Activated CD4-positive, alpha-beta memory T cell treated with anti-CD3 and anti-CD28 coated beads, Interleukin-2, amount 10 ng/mL, durations not matched to agents 7 days and 5 days (primary cell): ENCODE data around the gene ODF2. TPM values are rescaled to one million over a fixed set of nuclear protein-coding genes. Genes with fewer than 3 reads are reported as not detected.
A peak's percentile ranks its signal among the peaks of the same experiment; 100 is the strongest.
"Not testable (repeated sequence)": the region's sequence is repeated elsewhere in the genome, so short reads cannot be mapped to it uniquely, and the experiment has no call there.

Source experiments
- CTCF ChIA-PET: fragments of 350-600 bp; sonication (Branson Sonifier 250); formaldehyde crosslinking; loops from one replicate; lab custom pipeline; 2021; ENCODE audit warnings: antibody characterized with exemption, inconsistent platforms; lab: Charles Lee
- POLR2A ChIA-PET: fragments of 350-600 bp; sonication (Branson Sonifier 250); formaldehyde crosslinking; loops from one replicate; lab custom pipeline; 2021; ENCODE audit warnings: antibody characterized with exemption; lab: Charles Lee
- DNase-seq: peaks from one replicate; pipeline ENCODE4 v3.0.0-alpha.2; 2020
- H3K27ac Mint-ChIP-seq: one replicate; pipeline ENCODE4 v1.8.0; 2021; ENCODE audit warnings: mild to moderate bottlenecking, mixed read lengths
- H3K27me3 Mint-ChIP-seq: one replicate; pipeline ENCODE4 v1.8.0; 2021; ENCODE audit warnings: mixed read lengths
- H3K36me3 Mint-ChIP-seq: one replicate; pipeline ENCODE4 v1.8.0; 2021; ENCODE audit warnings: low read depth, mixed read lengths
- H3K4me1 Mint-ChIP-seq: one replicate; pipeline ENCODE4 v1.8.0; 2021; ENCODE audit warnings: mixed read lengths
- H3K4me3 Mint-ChIP-seq: one replicate; pipeline ENCODE4 v1.8.0; 2021; ENCODE audit warnings: mild to moderate bottlenecking, mixed read lengths
- H3K9me3 Mint-ChIP-seq: one replicate; pipeline ENCODE4 v1.8.0; 2021; ENCODE audit warnings: mixed read lengths
- total RNA-seq, 2 experiments: library from RNA; stranded (reverse); gene quantifications; one replicate each; pipeline ENCODE4 v1.2.3, GENCODE V29; 2021

Gene ODF2
- total RNA-seq = 10 to 100 TPM; 54.5 to 58.5 TPM

- POLR2A ChIA-PET = interaction anchor here (0.5 to 1.3 kb wide), 5 partner anchors 10 to 270 kb away, joined by 3 to 4 read pairs (median 3); no protein-coding TSS in a partner anchor
- H3K36me3 Mint-ChIP-seq = peaks cover 22% of the 10 kb centered on the region
Observed at GRCh38 chr9:128455849-128456612, at the start of gene ODF2. Gene ODF2 (plus strand): TSS chr9:128456006. CDS start chr9:128456092, 86 bp downstream.

DNA sequence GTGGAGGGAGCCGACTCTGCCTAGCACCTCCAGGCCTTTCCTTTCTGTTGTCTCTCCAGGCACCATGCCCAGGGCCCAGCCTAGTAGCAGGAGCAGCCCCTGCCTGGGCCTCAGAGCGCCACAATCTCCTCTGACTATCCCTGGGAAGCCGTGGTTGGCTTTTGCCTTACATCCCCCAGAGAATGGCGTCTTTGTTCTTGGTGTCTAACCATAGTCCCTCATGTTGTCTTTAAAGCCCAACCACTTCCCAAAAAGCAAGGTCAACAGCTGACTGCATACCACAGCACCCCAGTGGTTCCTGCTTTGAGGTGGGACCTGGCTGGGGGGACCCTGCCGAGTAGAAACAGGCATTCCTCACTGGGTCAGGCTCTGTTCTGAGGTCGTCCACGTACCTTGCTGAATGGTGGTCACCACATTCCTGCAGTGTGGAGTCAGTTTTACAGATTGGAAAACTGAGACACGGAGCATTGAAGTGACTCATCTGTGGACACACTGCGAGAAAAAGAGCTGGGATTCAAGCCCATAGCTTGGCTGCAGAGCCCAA is 48.9 kb upstream of the ODF2 start:
- DNase-seq = no peak
- Mint-ChIP-seq H3K36me3 (no peaks in the 10 kb centered on the region), H3K9me3 (no peaks in the 10 kb centered on the region), H3K27me3 (peaks cover 34% of the 10 kb centered on the region), H3K27ac (no peak overlapping the region), H3K4me3 (no peak overlapping the region), H3K4me1 (no peaks in the 10 kb centered on the region)
- ChIA-PET CTCF (interaction anchor here (1.5 to 1.8 kb wide), 2 partner anchors 13 to 45 kb away, joined by 4 to 9 read pairs; no protein-coding TSS in a partner anchor), POLR2A (no interaction called here)

More at GRCh38 chr9:128455849-128456612, at the start of gene ODF2:
- CTCF ChIA-PET = interaction anchor here (0.6 to 1.3 kb wide), 4 partner anchors 17 to 1325 kb away, joined by 4 read pairs; no protein-coding TSS in a partner anchor
- Mint-ChIP-seq H3K9me3 (no peaks in the 10 kb centered on the region), H3K27ac (peak within 1 kb of the TSS; percentile 92), H3K27me3 (peaks cover 7% of the 10 kb centered on the region), H3K4me3 (peak within 1 kb of the TSS; percentile 92), H3K4me1 (peaks cover 26% of the 10 kb centered on the region)
- DNase-seq = peak; percentile 99

DNA sequence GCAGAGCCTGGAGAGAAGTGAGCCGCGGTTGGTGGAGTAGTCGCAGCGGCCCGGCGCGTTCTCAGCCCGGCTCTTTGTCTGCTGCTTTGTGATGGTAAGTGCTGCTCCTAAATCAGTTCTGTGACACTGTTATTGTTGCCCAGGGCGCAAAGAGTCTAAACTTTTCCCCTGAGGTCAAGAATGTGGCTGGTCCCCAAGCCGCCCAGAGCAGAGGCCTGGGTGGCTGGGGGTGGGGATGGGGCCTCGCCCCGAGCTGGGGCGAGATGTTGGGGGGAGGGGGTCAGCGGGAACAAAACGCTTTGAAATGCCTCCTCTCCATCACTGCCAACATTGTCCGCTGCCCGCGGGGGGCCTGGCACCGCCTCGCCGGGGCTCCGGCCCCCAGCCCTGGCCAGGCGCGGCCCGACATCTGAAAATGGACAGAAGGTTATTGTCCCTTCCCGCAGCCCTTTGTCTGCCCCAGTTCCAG is 46.8 kb upstream of the ODF2 start:
- Mint-ChIP-seq H3K9me3 (no peaks in the 10 kb centered on the region), H3K36me3 (no peaks in the 10 kb centered on the region)
- CTCF ChIA-PET = interaction anchor here (1.3 to 3.4 kb wide), 2 partner anchors 11 to 47 kb away, joined by 6 to 12 read pairs; no protein-coding TSS in a partner anchor

DNA sequence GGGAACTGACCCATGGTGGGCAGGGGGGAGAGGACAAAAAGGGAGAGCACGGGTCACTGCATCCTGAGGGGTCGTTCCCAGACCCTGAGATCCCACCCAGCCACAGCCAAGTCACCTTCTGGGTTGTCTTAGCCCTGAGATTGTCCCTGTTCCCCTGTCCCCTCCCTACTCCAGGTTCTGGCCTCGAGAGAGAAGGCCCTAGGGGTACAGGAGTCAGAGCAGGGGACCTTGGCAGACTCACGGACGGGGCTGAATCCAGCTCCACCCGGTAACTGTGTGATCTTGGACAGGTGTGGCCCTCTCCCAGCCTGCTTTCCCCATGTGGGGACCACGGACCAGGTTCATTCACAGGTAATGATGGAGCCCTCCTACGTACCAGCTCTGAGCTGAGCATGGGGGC is 46.4 kb upstream of the ODF2 start:
- peaks cover 34% of the 10 kb centered on the region for H3K27me3 Mint-ChIP-seq
- peaks cover 2% of the 10 kb centered on the region for H3K4me1 Mint-ChIP-seq
- no peak overlapping the region for H3K4me3 Mint-ChIP-seq
- H3K9me3 Mint-ChIP-seq = no peaks in the 10 kb centered on the region
- ChIA-PET POLR2A (no interaction called here), CTCF (interaction anchor here (1.3 to 3.4 kb wide), 2 partner anchors 10 to 47 kb away, joined by 6 to 12 read pairs; no protein-coding TSS in a partner anchor)
- H3K27ac Mint-ChIP-seq = no peak overlapping the region
- H3K36me3 Mint-ChIP-seq = no peaks in the 10 kb centered on the region
- no peak for DNase-seq

More for the DNA sequence above, 46.8 kb upstream of the ODF2 start:
- Mint-ChIP-seq H3K27me3 (peaks cover 33% of the 10 kb centered on the region), H3K4me3 (no peak overlapping the region), H3K4me1 (peaks cover 2% of the 10 kb centered on the region), H3K27ac (no peak overlapping the region)
- POLR2A ChIA-PET = no interaction called here
- no peak for DNase-seq

DNA sequence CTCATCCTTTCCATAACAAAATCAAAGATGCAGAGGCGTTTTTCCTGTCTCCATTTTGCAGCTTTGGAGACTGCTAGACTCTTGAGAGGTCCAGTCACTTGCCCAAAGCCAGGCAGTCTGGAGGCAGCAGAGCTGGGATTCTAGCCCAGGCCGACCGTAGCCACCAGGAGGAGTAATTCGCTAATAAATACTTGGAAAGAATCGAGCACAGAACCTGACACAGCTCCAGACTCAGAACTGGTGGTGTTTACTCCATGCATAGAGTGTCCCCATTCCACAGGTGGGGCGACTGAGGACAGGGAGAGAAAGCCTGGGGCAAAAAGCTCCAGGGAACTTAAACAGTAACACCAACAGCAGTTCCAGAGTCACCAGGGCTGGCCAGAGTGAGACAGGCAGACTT is 45.8 kb upstream of the ODF2 start:
- ChIA-PET CTCF (interaction anchor here (0.6 to 3.4 kb wide), 3 partner anchors 10 to 48 kb away, joined by 3 to 12 read pairs (median 6); no protein-coding TSS in a partner anchor), POLR2A (interaction anchor here (2.0 kb wide), 1 partner anchor 11 kb away, joined by 6 read pairs; the partner anchor contains the start of gene CERCAM)
- DNase-seq = no peak
- Mint-ChIP-seq H3K9me3 (no peaks in the 10 kb centered on the region), H3K27ac (no peak overlapping the region), H3K4me1 (peaks cover 2% of the 10 kb centered on the region), H3K36me3 (no peaks in the 10 kb centered on the region), H3K4me3 (no peak overlapping the region), H3K27me3 (peaks cover 39% of the 10 kb centered on the region)

GRCh38 chr9:128411364-128412119 is 44.3 kb upstream of the ODF2 start:
- H3K4me3 Mint-ChIP-seq = no peak overlapping the region
- peaks cover 49% of the 10 kb centered on the region for H3K27me3 Mint-ChIP-seq
- H3K4me1 Mint-ChIP-seq = peaks cover 2% of the 10 kb centered on the region
- no peaks in the 10 kb centered on the region for H3K9me3 Mint-ChIP-seq
- no peak overlapping the region for H3K27ac Mint-ChIP-seq
- H3K36me3 Mint-ChIP-seq = no peaks in the 10 kb centered on the region
- ChIA-PET POLR2A (interaction anchor here (1.0 to 2.0 kb wide), 3 partner anchors 9 to 50 kb away, joined by 3 to 6 read pairs (median 4); partner anchors contain the start of gene CERCAM), CTCF (interaction anchor here (1.2 to 3.4 kb wide), 3 partner anchors 8 to 49 kb away, joined by 3 to 16 read pairs (median 12); no protein-coding TSS in a partner anchor)
- DNase-seq = no peak

DNA sequence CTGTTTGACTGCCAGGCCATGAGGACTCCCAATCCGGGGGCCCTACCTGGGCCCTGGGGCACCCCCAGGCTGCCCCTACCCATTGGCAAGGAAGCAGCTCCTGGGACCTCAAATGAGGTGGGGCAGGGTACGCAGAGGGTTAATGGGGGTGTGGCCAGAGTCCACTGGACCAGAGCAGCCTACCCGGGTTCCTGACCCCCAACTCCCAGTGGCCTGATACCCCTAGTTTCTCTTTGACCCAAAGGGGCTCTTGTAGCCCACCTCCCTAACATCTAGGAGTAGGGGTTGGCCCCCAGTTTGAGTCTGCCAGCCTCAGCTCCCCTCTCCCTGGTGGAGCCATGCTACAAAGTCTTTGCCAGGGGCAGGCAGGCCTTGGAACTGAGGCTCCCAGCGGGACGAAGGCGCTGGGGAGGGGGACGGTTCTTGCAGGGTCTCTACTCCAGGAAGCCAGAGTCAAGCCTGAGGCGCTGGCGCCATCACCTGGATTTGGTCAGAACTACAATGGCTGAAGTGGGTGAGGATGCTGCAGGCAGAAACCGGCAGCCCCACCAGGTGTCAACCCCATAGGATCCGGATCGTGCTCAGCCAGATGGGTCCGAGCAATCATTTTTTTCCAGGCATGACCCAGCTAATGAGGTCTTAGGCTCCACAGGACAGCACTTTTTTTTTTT is 43.6 kb upstream of the ODF2 start:
- peaks cover 47% of the 10 kb centered on the region for H3K27me3 Mint-ChIP-seq
- CTCF ChIA-PET = interaction anchor here (1.2 to 3.4 kb wide), 3 partner anchors 7 to 50 kb away, joined by 3 to 16 read pairs (median 12); no protein-coding TSS in a partner anchor
- H3K9me3 Mint-ChIP-seq = no peaks in the 10 kb centered on the region
- peaks cover 2% of the 10 kb centered on the region for H3K4me1 Mint-ChIP-seq
- H3K27ac Mint-ChIP-seq = no peak overlapping the region
- DNase-seq = peak; percentile 66
- POLR2A ChIA-PET = interaction anchor here (1.6 to 2.0 kb wide), 2 partner anchors 9 to 50 kb away, joined by 4 to 6 read pairs; partner anchors contain the start of gene CERCAM
- H3K36me3 Mint-ChIP-seq = no peaks in the 10 kb centered on the region
- no peak overlapping the region for H3K4me3 Mint-ChIP-seq

DNA sequence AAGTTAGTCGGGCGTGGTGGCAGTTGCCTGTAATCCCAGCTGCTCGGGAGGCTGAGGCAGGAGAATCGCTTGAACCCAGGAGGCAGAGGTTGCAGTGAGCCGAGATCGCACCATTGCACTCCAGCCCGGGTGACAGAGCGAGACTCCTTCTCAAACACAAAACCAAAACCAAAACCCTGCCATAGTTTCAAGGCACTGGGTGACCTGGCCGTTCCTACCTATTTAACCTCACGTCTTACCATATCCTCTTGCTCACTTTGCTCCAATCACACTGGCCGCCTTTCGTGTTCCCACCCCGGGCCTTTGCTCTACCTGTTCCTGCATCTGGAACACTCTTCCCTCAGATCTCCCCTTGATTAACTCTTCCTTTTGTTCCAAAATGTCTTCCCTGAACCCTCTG is 42.1 kb upstream of the ODF2 start:
- H3K9me3 Mint-ChIP-seq, DNase-seq, H3K4me1 Mint-ChIP-seq, H3K4me3 Mint-ChIP-seq, H3K36me3 Mint-ChIP-seq, POLR2A ChIA-PET, H3K27ac Mint-ChIP-seq: not testable (repeated sequence)
- H3K27me3 Mint-ChIP-seq = peaks cover 45% of the 10 kb centered on the region
- CTCF ChIA-PET = interaction anchor here (0.8 kb wide), 1 partner anchor 52 kb away, joined by 4 read pairs; no protein-coding TSS in a partner anchor

GRCh38 chr9:128414461-128414860 is 41.3 kb upstream of the ODF2 start:
- peaks cover 50% of the 10 kb centered on the region for H3K27me3 Mint-ChIP-seq
- no peak for DNase-seq
- peaks cover 7% of the 10 kb centered on the region for H3K4me1 Mint-ChIP-seq
- ChIA-PET CTCF (interaction anchor here (0.8 kb wide), 1 partner anchor 52 kb away, joined by 4 read pairs; no protein-coding TSS in a partner anchor), POLR2A (no interaction called here)
- H3K27ac Mint-ChIP-seq = no peak overlapping the region
- no peak overlapping the region for H3K4me3 Mint-ChIP-seq
- H3K9me3 Mint-ChIP-seq = no peaks in the 10 kb centered on the region
- no peaks in the 10 kb centered on the region for H3K36me3 Mint-ChIP-seq

- Mint-ChIP-seq H3K4me3 (no peak overlapping the region), H3K27me3 (peaks cover 49% of the 10 kb centered on the region)
Observed at GRCh38 chr9:128415281-128415680, 40.5 kb upstream of the ODF2 start.

GRCh38 chr9:128416014-128416413 is 39.8 kb upstream of the ODF2 start:
- H3K9me3 Mint-ChIP-seq = no peaks in the 10 kb centered on the region
- H3K36me3 Mint-ChIP-seq = no peaks in the 10 kb centered on the region
- no peak overlapping the region for H3K27ac Mint-ChIP-seq
- POLR2A ChIA-PET = no interaction called here
- H3K4me1 Mint-ChIP-seq = peaks cover 13% of the 10 kb centered on the region
- no peak for DNase-seq
- peaks cover 46% of the 10 kb centered on the region for H3K27me3 Mint-ChIP-seq
- H3K4me3 Mint-ChIP-seq = no peak overlapping the region
- CTCF ChIA-PET = no interaction called here

More at GRCh38 chr9:128415281-128415680, 40.5 kb upstream of the ODF2 start:
- CTCF ChIA-PET = no interaction called here
- DNase-seq = no peak
- Mint-ChIP-seq H3K36me3 (no peaks in the 10 kb centered on the region), H3K9me3 (no peaks in the 10 kb centered on the region), H3K4me1 (peaks cover 13% of the 10 kb centered on the region), H3K27ac (no peak overlapping the region)
- POLR2A ChIA-PET = no interaction called here
